HG02588 (cell line): Measurements from ENCODE around the gene RWDD1.

Experiments
- ATAC-seq: cut with Tn5 transposase; IDR thresholded peaks from one replicate; pipeline ENCODE4 v1.9.1; 2021; ENCODE audit warnings: mild to moderate bottlenecking, moderate library complexity; ENCODE audit not compliant: unreplicated experiment

The RWDD1 gene

GRCh38 chr6:116570856-116571682 lies at the start of gene RWDD1:
RWDD1 (plus strand) TSS chr6:116571504; CDS start chr6:116571583, 79 bp downstream.
- peak; percentile 95 for ATAC-seq

DNA sequence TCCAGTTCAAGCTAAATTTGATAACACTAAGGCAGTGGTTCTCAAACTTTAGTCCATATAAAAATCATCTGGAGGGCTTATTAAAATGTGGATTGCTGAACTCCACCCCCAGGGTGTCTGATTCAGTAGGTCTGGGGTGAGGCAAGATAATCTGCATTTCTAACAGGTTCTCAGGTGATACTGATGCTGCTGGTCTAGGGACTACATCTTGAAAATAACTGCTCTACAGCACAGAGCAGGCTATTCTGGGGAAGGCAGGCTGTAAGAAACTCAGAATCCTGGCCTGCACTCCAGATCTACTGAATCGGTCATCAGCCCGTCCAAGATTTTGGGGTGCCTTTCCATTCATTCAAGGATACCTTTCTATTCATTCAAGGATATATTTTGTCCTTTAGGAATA lies 48.4 kb upstream of the RWDD1 start:
- ATAC-seq, result no peak

DNA sequence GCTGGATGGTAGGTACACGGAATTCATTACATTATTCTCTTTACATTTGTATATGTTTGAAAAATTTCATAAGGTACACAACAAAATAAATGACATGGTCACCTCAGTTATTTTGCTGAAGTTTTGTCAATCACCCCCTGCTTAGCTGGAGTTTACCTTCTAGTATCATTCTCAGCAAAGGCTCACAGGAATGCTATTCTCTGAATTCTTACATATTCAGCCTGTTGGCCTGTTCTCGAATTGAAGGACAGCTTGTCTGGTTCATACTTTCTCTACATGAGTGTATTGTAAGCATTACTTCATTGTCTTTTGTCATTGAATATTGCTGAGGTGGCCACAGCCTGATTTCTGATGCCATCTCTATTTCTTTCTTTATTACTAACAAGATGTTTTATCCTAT lies 47.1 kb upstream of the RWDD1 start:
- ATAC-seq, result no peak

GRCh38 chr6:116528133-116528532 lies 43.2 kb upstream of the RWDD1 start:
- no peak for ATAC-seq

GRCh38 chr6:116528780-116529179 lies 42.5 kb upstream of the RWDD1 start:
- no peak for ATAC-seq

DNA sequence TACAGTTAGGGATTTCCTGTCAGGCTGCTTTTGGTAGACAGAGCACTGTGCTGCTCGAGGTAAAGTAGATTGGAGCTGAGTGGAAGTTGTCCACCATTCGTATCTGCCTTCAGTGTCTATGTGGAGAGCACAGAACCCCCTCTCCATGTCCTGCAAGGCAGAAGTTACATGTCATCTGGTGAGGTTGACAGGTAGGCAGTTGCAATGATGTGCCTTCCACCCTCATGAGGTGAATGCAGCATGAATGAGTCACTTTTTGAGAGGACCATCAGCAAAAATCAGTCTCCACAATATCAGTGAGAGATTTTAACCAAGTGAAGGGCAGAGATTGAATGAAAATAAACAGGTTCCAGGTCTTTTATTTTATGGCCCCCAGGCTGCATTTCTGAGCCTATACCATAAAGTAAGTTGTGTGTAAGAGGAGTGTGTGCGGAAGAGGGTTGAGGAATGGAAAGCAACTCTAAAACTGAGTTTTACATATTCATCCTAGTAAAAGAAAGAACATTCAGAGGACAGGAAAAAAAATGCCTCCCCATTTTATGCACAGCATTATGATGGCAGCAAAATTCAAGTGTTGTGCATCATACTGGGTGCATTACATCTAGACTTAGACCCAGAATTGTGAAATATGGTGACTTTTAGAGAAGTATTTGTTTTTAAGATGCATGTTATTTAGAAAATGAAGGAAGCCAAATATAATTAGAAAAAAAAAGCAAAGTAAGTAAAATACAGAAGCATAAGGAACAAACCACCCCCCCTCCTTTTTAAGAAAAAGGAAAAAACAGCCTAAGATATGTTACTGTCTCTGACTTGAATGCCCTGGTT lies 41.6 kb upstream of the RWDD1 start:
- no peak for ATAC-seq

DNA sequence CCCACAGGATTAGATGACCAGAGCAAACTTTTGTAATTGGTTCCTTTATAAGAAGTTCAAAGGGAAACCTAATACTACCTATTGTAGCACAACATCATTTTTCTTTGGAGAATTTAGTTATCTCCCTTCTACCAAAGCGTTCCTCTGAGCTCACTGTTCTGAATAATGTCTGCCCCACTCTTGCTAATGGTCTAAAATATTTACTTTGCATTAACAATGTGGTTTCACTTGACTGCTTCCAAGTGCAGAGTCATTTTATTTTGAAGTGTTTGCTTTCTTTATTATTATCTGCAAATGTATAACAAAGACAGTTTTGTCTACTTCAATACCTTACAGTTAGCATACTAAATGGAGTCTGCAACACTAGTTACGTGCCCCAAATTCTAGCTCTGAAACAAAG lies 40.9 kb upstream of the RWDD1 start:
- no peak for ATAC-seq

DNA sequence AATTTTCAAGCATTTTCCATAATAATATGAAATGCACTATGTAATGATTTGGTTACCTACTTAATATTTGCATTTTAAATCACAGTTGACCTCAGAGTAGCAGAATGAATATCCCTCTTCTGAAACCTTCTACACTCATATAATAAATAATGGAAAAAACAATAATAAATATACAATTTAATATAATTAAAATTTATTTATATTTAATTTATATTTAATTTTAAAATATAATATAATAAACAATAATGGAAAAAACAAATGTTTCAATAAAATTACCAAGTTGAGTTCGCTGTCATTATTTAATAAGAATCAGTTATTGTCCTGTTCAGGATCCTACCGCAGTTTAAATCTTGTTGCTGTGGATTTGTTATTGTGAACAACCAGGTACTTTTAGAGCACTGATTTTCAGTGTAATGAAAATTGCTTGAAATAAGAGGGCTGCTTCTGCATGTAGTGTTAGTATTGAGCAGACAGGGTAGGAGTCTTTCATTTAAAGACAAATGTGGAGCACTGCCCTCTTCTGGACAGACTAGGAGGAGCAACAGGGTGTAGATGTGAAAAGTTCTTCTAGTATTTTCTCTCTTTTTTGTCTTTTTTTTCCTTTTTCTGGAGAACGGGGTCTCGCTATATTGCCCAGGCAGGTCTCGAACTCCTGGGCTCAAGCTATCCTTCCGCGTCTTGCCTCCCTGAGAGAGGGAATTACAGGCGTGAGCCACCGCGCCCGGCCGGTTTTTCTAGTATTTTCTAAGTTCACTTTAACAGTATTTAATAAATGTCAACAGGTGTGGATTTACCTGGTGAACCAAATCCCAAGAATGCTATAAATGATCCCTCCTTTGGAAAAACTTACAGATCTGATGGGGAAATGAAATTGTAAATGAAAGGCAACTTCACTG lies 39.4 kb upstream of the RWDD1 start:
- ATAC-seq, result peak; percentile 57

DNA sequence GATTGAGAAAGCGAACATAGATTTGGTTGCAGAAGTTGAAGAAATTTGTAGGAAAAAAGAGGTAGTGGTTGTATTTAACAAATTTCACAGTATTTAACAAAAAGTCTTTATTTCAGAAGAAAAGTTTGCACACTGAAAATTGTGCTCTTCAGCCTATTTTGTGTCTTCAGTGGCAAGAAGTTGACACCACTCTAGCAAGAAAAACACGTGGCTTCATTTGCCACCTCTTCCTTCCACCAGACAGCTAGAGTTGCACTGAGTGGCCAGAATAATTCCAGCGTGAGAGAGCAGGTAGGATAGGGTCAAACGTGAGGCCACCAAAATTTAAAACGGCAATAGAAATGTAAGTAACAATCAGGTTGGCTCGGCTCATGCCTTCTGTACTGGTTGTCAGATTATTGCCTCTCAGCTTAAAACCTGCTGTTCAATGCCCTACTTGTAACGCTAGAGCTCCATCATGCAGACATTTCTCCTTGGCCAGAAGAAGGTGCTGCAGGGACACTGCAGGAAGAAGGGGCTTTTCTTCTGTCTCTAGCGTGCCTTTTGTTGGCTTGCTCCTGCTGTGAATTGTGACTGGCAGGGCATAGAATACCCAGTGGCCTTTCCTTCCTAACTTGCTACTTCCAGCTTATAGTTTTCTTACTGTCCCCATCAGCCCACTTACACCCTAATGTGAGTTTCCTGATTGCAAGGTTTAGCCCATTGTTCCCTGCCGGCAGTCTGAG lies 37.9 kb upstream of the RWDD1 start:
- no peak for ATAC-seq

DNA sequence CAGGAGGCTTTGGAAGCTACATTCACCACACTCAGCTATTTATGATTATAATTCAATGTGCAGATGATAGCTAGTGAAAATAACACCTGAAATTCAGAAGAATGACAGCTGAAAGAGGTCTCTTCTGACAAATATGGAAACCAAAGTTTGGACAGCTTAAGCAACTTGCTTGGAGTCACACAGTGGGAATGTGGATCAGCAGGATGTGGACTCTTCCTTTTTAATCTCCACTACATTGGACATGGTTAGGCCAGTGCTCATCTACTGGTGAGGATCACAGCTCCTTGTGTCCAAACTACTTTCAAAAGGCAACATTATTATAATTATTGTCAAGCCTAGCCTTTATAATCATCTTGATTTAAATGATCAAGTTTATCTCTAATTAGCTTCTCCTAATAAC lies 36.2 kb upstream of the RWDD1 start:
- ATAC-seq, result no peak

DNA sequence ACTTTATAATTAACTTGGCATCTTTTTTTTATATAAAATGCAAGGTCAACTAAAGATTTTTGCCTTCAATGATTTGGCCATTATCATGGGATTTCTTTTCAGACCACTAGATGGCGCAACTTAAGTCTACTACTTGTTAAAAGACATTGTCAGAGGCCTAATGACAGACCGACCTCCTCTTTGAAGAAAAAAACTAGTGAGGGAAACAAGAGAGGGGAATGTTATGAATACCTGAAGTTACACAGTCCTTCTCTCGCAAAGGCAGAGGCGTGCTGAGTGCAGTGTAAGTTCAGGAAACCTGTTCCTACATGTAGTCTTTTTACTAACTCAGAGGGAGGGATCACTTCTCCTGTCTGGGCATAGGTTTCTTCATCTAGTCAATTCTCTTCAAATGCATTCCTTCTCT lies 35.1 kb upstream of the RWDD1 start:
- ATAC-seq, result no peak

DNA sequence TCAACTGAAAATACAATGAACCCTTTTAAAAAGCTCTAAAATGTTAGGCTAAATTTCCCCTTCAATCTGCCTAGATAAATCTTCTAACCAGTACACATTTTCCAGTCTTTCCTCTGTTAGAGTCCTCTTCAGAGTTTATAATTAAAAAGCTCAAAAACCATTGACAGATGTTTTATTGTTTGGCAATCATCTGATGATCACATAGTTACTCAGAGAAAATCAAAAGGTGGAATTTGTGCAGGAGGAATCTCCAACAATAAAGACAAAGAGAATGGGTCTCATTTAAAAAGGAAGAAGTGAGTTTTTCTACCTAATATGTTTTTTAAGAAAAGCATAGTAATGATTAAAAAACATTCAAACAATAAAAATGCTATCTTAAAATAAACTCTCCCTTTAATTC lies 28.9 kb upstream of the RWDD1 start:
- no peak for ATAC-seq

DNA sequence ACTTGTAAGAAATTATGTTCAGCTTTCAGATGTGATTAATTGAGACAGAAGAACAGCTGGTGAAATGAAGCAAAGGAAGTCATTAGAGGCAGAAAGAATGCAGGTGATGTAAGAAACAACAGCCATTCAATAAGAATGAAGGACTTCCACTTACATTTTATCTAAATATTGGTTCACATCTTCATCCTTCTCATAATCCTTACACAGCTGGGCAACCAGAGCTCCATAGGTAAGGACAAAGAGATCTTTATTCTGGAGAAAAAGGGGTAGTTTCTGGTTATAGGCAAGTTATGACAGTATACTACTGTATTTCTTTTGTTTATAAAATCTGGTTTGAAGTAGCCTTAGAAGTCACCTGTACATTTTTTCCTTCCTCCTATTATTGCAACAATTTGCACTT lies 28.2 kb upstream of the RWDD1 start:
- no peak for ATAC-seq

- no peak for ATAC-seq
These were observed 25.7 kb upstream of the RWDD1 start, which contains the start of gene TRAPPC3L for GRCh38 chr6:116545651-116546050. TRAPPC3L (minus strand) TSS chr6:116545684; CDS start chr6:116545514, 170 bp downstream.

DNA sequence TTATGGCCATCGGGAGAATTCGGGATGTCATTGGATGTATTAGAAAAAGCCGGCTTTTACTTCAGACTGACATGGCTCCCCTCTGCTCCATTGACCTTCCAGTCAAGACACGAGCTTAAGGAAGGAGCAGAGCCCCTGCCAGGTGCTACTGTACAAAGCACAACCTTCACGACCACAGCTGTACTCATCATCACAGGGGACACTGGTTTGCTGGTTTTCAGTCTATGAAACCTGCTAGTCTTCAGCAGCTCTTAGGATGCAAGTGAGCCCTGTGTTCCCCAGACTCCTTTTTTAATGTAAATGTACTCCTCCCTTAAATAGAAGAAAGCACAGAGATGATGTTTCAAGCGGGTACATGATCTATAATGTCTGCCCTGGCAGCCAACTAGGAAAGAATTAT lies 23.9 kb upstream of the RWDD1 start:
- ATAC-seq, result no peak

DNA sequence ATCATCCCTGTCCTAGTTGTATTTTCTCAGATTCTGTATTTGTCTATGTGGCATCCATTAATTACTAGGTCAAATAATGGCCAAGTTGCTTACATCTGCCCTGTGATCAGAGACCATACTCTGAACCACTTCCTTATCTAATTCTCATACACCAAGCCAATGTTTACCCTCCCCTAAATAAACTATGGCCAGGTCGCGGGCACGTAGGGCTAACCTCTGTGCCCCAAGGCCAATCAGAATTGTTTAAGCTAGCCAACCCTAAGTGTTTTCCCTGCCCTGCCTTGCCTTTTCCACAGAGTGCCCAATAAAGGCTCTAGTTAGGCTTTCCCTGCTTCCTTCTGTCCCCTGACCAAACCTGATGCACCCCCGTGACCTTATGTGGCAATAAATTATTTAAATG lies 20.5 kb upstream of the RWDD1 start:
- no peak for ATAC-seq

- ATAC-seq, result no peak
These were observed 17.9 kb upstream of the RWDD1 start, which contains the start of gene CALHM4 for GRCh38 chr6:116553451-116553850. CALHM4 (plus strand) TSS chr6:116553751; CDS start chr6:116553794, 43 bp downstream.

DNA sequence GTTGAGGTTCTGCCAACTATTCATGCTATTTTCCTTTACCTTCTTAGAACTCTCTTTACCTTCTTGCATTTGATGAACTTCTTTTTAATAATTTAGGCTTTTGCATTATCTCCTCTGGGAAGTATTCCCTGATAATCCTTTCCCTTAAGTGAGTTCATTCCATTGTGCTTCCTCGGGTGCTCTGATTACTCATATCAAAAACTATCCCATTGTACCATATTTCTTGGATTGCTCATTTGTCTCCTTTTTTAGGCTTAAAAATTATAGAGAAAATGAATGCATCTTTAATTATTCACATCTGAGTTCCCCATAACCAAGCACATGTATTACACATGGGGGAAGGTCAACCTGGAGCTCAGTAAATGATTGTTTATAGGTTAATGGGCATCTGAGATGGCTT lies 15.2 kb upstream of the RWDD1 start:
- ATAC-seq, result no peak

- ATAC-seq, result no peak
These were observed 14.4 kb upstream of the RWDD1 start for GRCh38 chr6:116556814-116557415.

DNA sequence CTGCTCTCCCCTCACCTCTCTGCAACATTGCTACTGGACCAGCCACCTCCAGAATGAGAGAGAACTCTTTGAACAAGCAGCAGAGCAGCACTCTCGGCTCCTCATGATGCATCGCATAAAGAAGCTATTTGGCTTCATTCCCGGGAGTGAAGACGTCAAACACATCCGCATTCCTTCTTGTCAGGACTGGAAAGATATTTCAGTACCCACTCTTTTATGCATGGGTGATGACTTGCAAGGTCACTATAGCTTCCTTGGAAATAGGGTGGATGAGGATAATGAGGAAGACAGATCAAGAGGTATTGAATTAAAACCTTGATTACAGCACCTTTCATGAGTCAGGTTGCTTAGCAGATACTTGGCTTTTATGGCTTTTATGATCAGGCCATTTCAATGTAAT lies 13.4 kb upstream of the RWDD1 start:
- no peak for ATAC-seq
